Measurements from ENCODE around the gene IGFBP5.
A peak's percentile ranks its signal among the peaks of the same experiment; 100 is the strongest.

IGFBP5 gene

GRCh38 chr2:216698293-216698692, 2.9 kb upstream of the IGFBP5 start:
- TF ChIP-seq, protein P1, sequence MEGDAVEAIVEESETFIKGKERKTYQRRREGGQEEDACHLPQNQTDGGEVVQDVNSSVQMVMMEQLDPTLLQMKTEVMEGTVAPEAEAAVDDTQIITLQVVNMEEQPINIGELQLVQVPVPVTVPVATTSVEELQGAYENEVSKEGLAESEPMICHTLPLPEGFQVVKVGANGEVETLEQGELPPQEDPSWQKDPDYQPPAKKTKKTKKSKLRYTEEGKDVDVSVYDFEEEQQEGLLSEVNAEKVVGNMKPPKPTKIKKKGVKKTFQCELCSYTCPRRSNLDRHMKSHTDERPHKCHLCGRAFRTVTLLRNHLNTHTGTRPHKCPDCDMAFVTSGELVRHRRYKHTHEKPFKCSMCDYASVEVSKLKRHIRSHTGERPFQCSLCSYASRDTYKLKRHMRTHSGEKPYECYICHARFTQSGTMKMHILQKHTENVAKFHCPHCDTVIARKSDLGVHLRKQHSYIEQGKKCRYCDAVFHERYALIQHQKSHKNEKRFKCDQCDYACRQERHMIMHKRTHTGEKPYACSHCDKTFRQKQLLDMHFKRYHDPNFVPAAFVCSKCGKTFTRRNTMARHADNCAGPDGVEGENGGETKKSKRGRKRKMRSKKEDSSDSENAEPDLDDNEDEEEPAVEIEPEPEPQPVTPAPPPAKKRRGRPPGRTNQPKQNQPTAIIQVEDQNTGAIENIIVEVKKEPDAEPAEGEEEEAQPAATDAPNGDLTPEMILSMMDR (IDR thresholded peaks at IDR 0.05; ENCODE audit: control extremely low read depth, extremely low read depth, low read depth, missing control alignments), result no peak
- CTCF ChIA-PET, result interaction anchor here (0.7 to 3.9 kb wide), 24 partner anchors 8 to 1030 kb away, joined by 3 to 22 read pairs (median 3); no protein-coding TSS in a partner anchor
- POLR2A ChIA-PET, result no interaction called here
- no peak for DNase-seq (ENCODE audit: extremely low spot score)

GRCh38 chr2:216696751-216697560, 1.6 kb upstream of the IGFBP5 start:
- DNase-seq (ENCODE audit: extremely low spot score), result no peak
- POLR2A ChIA-PET, result no interaction called here
- TF ChIP-seq, protein P1 (IDR thresholded peaks at IDR 0.05; ENCODE audit: control extremely low read depth, extremely low read depth, low read depth, missing control alignments), result peak; percentile 36
- CTCF ChIA-PET, result interaction anchor here (1.3 to 2.7 kb wide), 8 partner anchors 10 to 1018 kb away, joined by 3 to 11 read pairs (median 6); no protein-coding TSS in a partner anchor

GRCh38 chr2:216696321-216696720, 972 bp upstream of the IGFBP5 start:
- ChIA-PET POLR2A (no interaction called here), CTCF (interaction anchor here (1.4 to 2.7 kb wide), 2 partner anchors 12 to 814 kb away, joined by 4 to 11 read pairs; no protein-coding TSS in a partner anchor)
- TF ChIP-seq, protein P1 (IDR thresholded peaks at IDR 0.05; ENCODE audit: control extremely low read depth, extremely low read depth, low read depth, missing control alignments), result no peak
- DNase-seq (ENCODE audit: extremely low spot score), result no peak

- no peak for DNase-seq (ENCODE audit: extremely low spot score)
- ChIA-PET CTCF (interaction anchor here (1.8 to 2.7 kb wide), 2 partner anchors 13 to 816 kb away, joined by 11 to 13 read pairs; no protein-coding TSS in a partner anchor), POLR2A (no interaction called here)
- TF ChIP-seq, protein P1 (IDR thresholded peaks at IDR 0.05; ENCODE audit: control extremely low read depth, extremely low read depth, low read depth, missing control alignments), result no peak
Measured at GRCh38 chr2:216694826-216695217, 527 bp downstream of the IGFBP5 start.

DNA sequence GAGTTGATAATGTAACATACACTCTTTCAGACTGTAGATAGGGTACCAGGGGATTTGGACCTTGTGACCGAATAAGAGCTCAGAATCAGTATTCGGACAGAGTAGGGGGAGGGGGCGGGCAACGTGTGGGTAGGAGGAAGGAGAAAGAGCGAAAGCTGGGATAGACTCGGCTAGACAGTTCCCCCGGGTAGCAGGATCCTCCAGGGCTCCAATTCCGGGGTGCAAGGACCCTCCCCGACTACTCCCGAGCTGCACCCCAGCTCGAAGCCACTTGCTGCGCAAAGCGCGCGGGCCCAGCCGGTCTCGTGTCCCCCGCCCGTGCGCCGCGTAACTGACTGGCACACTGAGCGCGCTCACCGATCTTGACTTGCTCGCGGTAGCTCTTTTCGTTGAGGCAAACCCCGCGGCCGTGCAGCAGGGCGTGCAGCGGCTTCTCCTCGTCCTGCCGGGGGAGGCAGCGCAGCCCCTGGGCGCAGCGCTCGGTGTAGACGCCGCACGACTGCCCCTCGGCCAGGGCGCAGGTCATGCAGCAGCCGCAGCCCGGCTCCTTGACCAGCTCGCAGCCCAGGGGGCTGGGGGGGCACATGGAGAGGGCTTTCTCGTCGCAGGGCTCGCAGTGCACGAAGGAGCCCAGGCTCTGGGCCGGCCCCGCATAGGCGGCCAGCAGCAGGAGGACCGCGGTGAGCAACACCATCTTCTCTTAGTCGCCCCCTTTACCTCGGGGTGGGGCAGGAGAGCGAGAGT, 1.1 kb downstream of the IGFBP5 start:
- ChIA-PET POLR2A (no interaction called here), CTCF (interaction anchor here (0.7 to 2.7 kb wide), 6 partner anchors 8 to 1019 kb away, joined by 3 to 13 read pairs (median 6); no protein-coding TSS in a partner anchor)
- no peak for DNase-seq (ENCODE audit: extremely low spot score)
- TF ChIP-seq, protein P1 (IDR thresholded peaks at IDR 0.05; ENCODE audit: control extremely low read depth, extremely low read depth, low read depth, missing control alignments), result no peak

DNA sequence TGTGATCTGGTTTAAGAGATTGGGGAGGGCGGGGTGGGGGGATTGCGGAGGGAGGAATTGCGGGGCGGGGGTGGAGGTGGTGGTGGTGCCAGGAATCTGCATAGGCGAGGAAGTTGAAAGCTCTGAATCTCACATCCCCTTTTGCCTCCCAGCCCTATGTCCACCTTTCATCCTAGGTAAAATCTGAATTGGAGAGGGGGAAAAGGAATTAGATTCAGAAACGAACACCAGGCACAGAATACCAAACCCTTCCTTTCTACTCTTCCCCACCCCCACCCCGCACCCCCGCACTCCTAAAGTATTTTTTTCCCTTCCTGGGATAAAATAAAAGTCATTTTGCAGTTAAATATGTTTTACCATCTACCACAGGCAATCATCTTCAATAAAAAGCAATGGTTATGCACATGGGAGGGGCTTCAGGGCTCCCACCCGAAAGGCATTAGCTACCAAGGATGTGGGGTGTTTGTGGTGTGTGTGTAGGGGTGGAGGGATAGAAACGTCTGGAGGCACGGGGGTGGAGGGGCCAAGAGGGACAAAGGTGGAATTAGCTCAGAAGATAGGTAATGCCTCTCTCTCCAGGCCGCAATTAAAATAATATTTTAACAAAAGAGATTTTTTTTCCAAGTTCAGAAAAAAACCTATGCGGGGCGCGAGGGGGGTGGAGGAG, 1.8 kb downstream of the IGFBP5 start:
- ChIA-PET POLR2A (interaction anchor here (0.5 to 0.6 kb wide), 2 partner anchors 31 to 603 kb away, joined by 3 to 7 read pairs; no protein-coding TSS in a partner anchor), CTCF (interaction anchor here (0.7 to 1.8 kb wide), 5 partner anchors 7 to 1020 kb away, joined by 3 to 13 read pairs (median 5); no protein-coding TSS in a partner anchor)
- DNase-seq (ENCODE audit: extremely low spot score), result no peak
- TF ChIP-seq, protein P1 (IDR thresholded peaks at IDR 0.05; ENCODE audit: control extremely low read depth, extremely low read depth, low read depth, missing control alignments), result no peak
